ENCODE measurements around the gene OPN1MW3.

The OPN1MW3 gene

DNA sequence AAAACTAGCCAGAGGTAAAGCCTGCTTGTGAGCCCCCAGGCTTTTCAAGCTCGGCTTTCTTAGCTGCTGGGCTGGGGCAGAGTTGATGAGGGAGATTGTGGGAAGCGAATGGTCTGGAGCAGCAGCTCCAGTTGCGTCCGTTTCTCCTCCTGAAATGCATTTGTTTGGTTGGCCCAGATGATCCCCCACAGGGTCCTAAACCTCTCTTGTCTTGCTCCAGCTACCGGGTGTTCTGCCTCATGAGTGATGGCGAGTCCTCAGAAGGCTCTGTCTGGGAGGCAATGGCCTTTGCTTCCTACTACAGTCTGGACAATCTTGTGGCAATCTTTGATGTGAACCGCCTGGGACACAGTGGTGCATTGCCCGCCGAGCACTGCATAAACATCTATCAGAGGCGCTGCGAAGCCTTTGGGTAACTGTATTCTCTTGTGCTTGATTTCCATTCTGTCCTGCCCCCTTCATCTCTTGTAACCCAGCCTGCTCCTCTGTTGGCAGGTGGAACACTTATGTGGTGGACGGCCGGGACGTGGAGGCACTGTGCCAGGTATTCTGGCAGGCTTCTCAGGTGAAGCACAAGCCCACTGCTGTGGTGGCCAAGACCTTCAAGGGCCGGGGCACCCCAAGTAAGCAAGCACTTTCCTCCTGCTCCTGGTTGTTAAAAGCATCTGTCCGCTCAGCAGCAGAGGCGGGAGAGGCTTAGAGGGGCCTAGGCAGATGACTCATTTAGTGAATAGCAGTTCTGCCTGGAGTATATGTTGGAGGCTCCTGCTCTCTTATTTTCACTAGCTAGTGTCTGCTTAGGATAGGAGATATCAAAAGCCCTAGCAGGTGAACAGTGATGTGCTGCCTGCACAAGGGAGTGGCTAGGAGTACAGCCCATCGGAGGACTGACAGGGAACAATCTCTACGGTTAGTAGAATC, 53.5 kb downstream of the OPN1MW3 start:
- no peak for TF ChIP-seq ZNF274 (IDR thresholded peaks at IDR 0.05; ENCODE audit: low read depth, low read length)
- no peak overlapping the region for H3K4me3 ChIP-seq (ENCODE audit: low read length)

DNA sequence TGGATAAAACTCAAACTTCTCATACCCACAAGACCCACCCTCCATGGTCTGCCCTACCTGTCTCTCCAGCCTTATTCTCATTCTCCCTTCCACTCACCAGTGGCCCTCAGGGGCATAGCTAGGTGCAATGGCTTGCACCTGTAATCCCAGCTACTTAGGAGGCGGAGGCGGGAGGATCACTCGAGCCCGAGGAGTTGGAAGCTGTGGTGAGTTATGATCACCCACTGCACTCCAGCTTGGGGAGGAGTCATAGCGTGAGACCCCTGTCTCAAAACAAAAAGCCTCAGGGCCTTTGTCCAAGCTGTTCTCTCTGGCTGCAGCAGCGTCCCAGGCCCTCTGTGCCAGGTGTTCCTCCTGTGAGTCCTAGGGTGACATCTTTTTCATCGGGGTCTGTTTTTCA, 54.7 kb downstream of the OPN1MW3 start:
- no peak for TF ChIP-seq ZNF274 (IDR thresholded peaks at IDR 0.05; ENCODE audit: low read depth, low read length)
- no peak overlapping the region for H3K4me3 ChIP-seq (ENCODE audit: low read length)

- TF ChIP-seq ZNF274 (IDR thresholded peaks at IDR 0.05; ENCODE audit: low read depth, low read length), result no peak
- no peak overlapping the region for H3K4me3 ChIP-seq (ENCODE audit: low read length)
Measured at GRCh38 chrX:154313147-154313546, 55.8 kb downstream of the OPN1MW3 start.

GRCh38 chrX:154315416-154315815, 58.0 kb downstream of the OPN1MW3 start:
- no peak overlapping the region for H3K4me3 ChIP-seq (ENCODE audit: low read length)
- no peak for TF ChIP-seq ZNF274 (IDR thresholded peaks at IDR 0.05; ENCODE audit: low read depth, low read length)

DNA sequence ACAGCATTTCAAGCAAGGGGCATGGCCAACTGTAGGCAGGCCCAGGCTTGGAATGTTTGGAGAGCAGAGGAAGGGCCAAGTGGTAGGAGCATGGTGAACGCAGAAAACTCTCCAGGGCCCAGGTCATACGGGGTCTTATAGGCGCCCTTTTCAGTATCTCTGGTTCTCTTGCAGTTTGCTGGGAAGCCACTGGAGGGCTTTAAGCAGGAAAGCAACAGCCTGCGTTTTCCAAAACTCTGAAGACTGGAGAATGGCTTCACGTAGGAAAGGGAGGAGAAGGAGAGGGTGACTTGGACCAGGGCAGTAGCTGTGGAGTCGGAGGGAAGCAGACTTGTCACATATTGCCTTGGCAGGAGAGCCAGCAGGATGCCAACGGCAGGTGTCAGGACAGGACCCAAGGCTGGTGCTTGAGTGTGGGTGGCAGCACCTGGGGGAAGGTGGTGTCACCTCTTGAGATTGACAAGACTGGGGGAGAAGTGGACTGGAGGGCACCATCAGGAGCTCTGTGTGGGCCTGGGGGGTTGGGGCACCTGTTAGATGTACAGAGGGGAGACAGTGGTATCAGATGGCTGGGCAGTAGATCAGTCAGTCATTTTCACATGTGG, 60.1 kb downstream of the OPN1MW3 start:
- H3K4me3 ChIP-seq (ENCODE audit: low read length), result no peak overlapping the region
- TF ChIP-seq ZNF274 (IDR thresholded peaks at IDR 0.05; ENCODE audit: low read depth, low read length), result no peak

- no peak for TF ChIP-seq ZNF274 (IDR thresholded peaks at IDR 0.05; ENCODE audit: low read depth, low read length)
- H3K4me3 ChIP-seq (ENCODE audit: low read length), result no peak overlapping the region
Measured at GRCh38 chrX:154320406-154320805, 63.0 kb downstream of the OPN1MW3 start.

Measured in GM08714 (cell line).